DMS53 treated with DMSO at 0.1 percent for 48 hours (cell line): ENCODE measurements around the gene DCANP1.

Source experiments
- DNase-seq: peaks from one replicate; lab custom pipeline; 2025; ENCODE audit not compliant: unreplicated experiment; lab: John Stamatoyannopoulos, UW

DCANP1 gene

GRCh38 chr5:135481387-135481786, 34.2 kb upstream of the DCANP1 start:
- no peak for DNase-seq

DNA sequence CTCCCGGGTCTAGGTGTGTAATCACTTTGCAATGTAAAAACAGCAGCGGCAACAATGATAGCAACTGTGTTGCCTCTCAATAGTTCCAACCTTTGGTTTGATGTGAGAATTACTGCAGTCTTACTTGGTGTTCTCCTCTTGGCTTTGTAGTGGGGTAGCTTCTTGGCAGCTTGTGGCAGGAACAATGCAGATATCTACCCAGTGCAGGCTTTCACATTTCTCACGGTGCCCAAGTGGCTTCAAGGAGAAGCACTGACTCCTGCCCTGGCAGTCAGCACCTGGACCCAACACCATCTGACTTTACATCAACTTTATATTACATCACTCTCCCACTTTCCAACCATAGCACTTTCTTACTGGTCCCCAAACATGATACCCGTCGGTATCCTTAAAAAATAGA, 33.4 kb upstream of the DCANP1 start:
- DNase-seq: no peak

GRCh38 chr5:135478938-135479337, 31.8 kb upstream of the DCANP1 start:
- no peak for DNase-seq

DNA sequence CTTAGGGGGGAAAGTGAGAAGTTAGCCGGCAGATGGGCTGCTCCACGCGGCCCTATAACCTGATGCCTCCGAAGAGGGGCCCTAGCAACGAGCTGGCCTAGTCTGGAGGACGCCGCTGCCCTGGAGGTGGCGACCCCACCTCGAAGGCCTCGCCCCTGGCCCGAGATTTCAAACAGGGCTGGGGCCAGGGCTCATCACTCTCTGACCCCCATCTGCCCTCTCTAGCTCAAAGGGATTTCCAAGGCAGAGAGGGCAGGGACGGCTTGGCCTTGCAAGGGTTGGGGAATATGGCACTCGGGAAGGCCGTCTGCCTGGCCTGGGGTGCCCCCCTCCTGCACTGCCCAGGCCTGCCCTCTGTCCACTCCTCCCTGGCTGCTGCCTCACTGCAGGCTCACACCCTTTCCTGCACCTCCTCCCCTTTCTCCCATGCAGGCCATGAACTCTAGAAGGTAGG, 30.5 kb upstream of the DCANP1 start:
- no peak for DNase-seq

DNA sequence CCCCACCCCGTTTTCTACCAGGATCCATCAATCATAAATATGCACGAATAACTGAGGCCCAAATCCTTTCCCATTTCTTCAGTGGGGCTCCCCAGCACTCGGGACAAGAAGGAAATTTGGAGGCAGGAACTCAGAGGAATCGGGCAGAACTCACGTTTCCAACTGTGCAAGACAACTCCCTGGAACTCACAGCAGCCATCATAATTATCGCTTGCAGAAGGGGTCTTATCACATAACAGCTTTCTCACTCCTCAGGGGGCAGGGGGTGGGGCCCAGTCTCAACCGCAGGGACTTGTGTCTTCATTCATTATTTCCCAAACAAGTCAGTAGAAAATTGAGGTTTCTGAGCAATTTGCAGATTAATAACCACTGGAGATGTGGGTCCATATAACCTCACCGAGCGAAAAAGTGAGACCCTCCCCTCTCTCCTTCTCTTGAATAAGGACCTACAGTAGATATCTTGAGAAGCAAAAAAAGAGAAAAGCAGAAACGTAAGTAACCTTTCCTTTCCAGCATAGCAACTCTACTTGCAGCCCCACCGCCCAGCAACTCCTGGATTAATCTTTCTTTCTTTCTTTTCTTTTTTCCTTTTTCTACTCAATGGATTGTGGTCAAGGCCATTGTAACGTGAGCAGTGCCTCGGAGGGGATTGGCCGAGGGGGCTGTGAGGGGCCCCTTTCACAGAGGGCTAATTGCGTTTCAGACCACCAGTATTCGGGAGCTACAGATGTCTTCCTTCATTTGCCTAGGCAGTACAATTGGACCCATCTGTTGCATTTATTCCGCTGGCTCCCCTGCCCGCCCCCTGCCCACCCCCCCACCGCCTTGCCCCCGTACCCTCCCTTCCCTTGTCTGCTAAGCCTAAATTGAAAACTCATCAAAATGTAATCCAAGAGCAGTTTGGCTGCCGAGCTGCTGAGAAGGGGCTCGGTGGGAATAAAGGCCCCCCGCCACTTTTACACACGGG, 29.8 kb upstream of the DCANP1 start:
- no peak for DNase-seq

- no peak for DNase-seq
These were observed 27.0 kb upstream of the DCANP1 start for GRCh38 chr5:135473956-135474670.

DNA sequence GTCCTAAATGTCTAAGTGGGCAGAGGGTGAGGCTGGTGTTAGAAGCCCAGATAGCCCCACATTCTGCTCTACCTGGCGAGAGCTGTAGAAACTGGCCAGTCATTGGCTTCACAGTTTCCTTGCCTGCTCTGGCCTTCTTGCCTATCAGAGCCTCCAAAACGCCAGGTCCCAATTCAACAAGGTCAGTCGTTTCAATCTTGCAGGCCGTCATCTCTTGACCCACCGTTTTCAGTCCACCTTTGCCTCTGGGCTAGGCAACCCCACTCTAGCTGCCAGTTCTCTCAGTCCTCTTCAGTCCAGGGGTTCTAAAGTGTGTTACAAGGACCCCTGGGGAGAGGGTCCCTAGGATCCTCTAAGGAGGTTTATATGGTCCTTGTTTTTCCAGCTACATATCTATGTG, 25.0 kb upstream of the DCANP1 start:
- no peak for DNase-seq

- DNase-seq: no peak
These were observed 24.6 kb upstream of the DCANP1 start for GRCh38 chr5:135471726-135472125.

- DNase-seq: no peak
These were observed 22.8 kb upstream of the DCANP1 start for GRCh38 chr5:135469911-135470310.

- no peak for DNase-seq
These were observed 21.4 kb upstream of the DCANP1 start for GRCh38 chr5:135468541-135468940.

GRCh38 chr5:135467871-135468485, 20.8 kb upstream of the DCANP1 start:
- DNase-seq: no peak

DNA sequence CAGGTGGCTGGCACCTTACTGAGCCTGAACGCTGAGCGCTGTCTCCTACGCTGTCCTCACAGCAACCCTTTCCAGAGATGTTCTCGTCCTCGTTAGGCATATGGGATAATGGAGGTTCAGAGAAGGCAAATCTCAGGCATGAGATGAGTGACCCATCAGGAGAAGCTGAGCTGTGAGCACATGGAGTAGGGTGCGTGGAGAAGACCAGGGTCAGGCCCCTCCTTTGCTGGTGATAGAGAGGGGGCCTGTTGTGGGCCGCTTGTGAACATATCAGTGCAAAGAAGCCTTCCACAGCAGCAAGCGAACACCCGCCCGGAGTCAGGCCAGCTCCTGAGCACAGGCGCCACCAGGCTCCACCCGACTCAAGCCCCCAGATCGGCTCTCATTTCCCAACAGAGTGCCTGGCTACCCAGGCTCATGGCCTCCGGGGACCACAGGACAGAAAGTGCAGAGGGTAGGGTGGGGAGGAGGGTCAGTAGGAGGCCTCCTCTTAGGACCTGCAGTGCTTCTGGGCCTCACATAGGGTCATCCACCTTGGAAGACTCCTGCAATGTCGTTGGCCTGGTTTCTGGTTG, 20.0 kb upstream of the DCANP1 start:
- DNase-seq: no peak

GRCh38 chr5:135466178-135467050, 19.3 kb upstream of the DCANP1 start:
- peak; percentile 49 for DNase-seq

DNA sequence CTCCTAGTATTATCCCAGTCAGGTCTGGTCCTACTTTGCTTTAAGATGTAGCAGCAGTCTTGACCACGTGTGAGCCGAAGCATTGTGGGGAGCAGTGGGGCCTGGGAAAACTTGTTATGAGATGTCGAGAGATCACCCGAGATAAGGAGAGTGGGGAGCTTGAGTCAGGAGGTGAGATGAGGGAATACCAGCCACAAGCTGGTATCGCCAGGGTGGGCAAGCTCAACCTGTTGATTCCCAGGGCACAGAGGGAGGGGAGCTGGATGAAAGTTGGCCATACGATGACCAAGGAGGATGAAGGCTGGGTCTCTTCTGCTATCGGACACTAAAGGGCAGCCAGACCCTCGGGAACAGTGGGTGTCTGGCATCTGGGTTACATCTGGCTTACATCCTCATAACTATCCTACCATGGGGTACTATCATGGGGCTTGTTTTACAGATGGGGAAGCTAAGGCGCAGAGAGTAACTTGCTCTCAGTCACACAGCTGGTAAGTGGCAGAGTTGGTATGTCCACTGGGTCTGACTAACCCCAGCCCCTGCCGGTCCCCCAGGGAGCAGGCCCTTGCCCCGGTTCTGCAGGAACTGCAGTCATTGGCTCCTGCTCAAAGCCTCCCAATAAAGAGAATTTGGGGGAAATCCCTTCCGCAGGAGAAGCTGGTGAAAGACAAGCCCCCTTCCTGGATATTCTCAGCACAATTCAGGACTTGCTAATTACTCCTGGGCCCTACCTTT, 18.4 kb upstream of the DCANP1 start:
- no peak for DNase-seq

- peak; percentile 86 for DNase-seq
These were observed 15.2 kb upstream of the DCANP1 start for GRCh38 chr5:135462304-135462703.

- no peak for DNase-seq
These were observed 14.5 kb upstream of the DCANP1 start for GRCh38 chr5:135461481-135462151.

GRCh38 chr5:135460246-135461033, 13.3 kb upstream of the DCANP1 start:
- no peak for DNase-seq

DNA sequence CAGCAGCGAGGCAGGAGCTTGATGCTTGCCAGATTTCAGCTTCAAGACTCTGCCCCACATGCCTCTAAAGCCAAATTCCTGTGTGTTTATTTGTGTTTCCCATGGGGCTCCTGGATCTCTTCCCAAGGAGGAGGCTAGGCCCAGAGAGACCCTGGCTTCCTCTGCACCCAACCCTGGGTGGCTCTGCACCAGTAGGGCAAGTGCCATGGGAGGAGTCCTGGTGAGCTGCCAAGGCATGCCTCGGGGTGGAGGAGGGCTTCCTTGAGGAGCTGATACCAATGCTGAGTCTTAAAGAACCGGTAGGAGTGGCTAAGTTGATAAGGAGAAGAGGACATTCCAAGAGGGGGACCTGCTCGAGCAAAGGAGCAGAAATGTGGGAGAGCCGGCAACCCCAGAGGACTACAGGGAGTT, 11.8 kb upstream of the DCANP1 start:
- no peak for DNase-seq
